Muscle of arm (tissue), 12 donors: ENCODE measurements around the gene GATAD2B. TPM values are rescaled to one million over a fixed set of nuclear protein-coding genes. Genes with fewer than 3 reads are reported as not detected.
"Not testable (repeated sequence)": the region's sequence is repeated elsewhere in the genome, so short reads cannot be mapped to it uniquely, and the experiment has no call there.

ENCODE experiments used
- DNase-seq: peaks from one replicate; pipeline ENCODE4 v3.0.0-alpha.2; 2013
- polyA plus RNA-seq, 12 donors: library from polyadenylated mRNA; unstranded; fragments of 120-200 nt; gene quantifications; one replicate each; pipeline ENCODE4 v1.2.1, GENCODE V29; 2013; ENCODE audit not compliant: insufficient read length in 12 of 12

Gene GATAD2B
- polyA plus RNA-seq, 12 donors = 14.4 to 39.5 (median 18.5) TPM; not detected in 1

GRCh38 chr1:153895866-153896265 is 26.9 kb downstream of the GATAD2B start:
- DNase-seq = not testable (repeated sequence)

DNA sequence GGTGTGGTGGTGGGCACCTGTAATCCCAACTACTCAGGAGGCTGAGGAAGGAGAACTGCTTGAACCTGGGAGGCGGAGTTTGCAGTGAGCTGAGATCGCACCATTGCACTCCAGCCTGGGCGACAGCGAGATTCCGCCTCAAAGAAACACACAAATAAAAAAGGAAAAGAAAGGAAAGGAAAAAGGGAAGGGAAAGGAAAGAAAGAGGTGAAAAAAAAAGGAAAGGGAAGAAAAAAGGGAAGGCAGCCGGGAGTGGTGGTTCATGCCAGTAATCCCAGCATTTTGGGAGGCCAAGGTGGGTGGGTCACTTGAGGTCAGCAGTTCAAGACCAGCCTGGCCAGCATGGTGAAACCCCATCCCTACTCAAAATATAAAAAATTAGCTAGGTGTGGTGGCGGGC is 31.7 kb downstream of the GATAD2B start:
- not testable (repeated sequence) for DNase-seq

GRCh38 chr1:153888533-153888932 is 34.2 kb downstream of the GATAD2B start:
- DNase-seq = no peak

DNA sequence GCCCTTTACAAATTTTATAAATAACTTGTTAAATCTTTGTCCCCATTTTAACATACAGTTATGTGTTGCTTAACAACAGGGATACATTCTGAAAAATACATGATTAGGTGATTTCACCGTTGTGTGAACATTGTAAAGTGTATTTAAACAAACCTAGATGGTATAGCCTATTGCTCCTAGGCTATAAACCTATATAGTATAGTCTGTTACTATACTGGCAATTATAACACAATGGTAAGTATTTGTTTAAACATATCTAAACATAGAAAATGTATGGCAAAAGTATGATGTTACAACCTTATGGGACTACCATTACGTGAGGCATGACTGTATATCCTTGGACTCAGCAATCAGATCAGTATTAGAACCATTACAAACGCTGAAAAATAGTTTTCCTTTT is 36.6 kb downstream of the GATAD2B start:
- DNase-seq = no peak

DNA sequence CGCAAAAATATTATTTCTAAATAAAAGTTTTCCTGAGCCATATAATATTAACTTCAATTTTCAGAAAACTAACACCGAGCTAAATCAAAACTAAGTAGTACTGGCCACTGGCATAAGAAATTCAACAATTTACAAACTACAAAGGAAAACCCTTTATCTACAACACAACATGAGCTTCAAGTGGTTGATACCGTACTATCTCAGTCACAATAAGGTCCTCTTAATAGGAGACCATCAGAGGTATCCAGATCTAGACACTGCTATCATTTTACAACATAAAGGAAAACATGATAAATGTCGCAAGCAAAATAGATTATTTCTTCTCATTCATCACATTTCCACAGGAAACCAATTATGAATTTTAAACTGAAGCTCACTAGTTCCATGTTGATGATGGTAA is 39.5 kb downstream of the GATAD2B start:
- DNase-seq = no peak

GRCh38 chr1:153882296-153882912 is 40.4 kb downstream of the GATAD2B start:
- no peak for DNase-seq

- peak; percentile 61 for DNase-seq
These were observed 41.0 kb downstream of the GATAD2B start for GRCh38 chr1:153881751-153882150.

DNA sequence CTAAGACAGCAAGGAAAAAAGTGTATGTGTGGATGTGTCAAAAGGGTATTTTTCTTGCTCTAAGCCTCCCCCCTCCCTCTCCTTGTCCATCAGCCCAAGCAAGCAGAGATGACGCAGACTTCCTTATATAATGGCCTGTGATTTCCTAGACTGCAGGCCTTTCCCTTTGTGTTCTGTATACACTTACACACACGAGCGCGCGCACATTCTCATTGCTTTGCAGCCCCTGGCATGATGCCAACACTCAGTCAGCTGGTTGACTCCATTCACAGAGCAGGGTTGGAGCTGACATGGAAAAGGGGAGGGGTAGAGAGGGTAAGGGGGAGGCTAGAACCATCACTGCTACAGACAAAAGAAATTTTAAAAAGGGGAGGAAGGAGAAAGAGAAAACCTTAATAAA is 41.8 kb downstream of the GATAD2B start:
- DNase-seq = peak; percentile 95

DNA sequence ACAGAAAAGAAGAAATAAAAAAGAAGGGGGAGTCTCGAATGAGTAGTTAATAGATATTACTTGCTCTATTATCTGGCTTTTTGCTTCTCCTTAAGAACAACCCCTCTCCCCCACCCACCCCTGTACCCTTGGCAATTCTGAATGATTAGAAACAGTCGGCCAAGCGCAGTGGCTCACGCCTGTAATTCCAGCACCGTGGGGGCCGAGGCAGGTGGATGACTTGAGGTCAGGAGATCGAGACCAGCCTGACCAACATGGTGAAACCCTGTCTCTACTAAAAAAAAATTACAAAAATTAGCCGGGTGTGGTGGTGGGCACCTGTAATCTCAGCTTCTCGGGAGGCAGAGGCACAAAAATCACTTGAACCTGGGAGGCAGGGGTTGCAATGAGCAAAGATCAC is 42.7 kb downstream of the GATAD2B start:
- DNase-seq = no peak

DNA sequence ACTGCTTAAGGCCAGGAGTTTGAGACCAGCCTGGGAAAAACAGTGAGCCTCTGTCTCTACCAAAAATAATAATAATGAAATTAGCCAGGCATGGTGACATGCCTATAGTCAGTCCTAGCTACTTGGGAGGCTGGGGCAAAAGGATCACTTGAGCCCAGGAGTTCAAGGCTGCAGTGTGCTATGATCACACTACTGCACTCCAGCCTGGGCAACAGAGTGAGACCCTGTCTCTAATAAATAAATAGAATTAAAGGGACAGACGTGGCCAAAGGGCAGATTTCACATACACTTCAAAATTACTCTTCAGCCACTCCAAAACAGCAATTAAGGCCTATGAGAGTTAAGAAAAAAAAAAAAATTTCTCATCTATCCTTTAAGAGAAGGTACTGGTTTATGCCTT is 45.7 kb downstream of the GATAD2B start:
- DNase-seq = no peak

GRCh38 chr1:153872934-153873333 is 49.8 kb downstream of the GATAD2B start:
- no peak for DNase-seq

DNA sequence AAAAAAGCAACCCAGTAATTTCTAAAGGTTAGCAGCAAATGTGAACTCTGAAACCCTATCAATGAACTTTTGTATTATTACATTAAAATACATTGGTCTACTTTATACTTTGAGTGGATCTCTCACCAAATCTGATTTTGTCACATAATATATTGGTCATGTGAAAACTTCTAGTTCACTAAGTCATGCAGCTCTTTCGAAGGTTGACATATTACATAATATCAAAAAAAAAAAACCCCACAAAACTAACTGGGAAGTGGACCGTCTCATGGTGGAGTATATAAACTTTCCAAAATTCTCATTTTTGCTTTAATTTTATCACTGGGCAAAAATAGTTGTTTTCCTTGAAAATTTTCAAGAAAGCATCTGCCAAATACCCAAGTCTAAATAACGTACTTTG is 50.4 kb downstream of the GATAD2B start:
- DNase-seq = no peak

DNA sequence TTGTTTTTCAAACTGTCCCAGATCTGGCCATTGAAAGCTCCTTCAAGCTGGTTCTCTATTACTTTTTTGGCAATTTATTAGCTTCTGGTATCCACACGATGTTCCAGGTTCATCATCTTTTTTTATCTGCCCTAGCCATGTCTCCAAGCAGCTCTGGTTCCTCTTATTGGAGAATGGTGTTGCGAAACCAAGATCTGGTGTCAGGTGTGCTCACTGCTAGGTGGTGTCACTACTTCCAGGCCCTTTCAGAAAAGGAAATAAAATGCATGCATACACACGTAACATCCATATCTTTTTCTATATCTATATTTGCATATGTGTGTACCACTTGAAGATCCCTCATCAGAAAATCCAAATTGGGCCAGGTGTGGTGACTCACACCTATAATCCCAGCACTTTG is 53.3 kb downstream of the GATAD2B start:
- no peak for DNase-seq

DNA sequence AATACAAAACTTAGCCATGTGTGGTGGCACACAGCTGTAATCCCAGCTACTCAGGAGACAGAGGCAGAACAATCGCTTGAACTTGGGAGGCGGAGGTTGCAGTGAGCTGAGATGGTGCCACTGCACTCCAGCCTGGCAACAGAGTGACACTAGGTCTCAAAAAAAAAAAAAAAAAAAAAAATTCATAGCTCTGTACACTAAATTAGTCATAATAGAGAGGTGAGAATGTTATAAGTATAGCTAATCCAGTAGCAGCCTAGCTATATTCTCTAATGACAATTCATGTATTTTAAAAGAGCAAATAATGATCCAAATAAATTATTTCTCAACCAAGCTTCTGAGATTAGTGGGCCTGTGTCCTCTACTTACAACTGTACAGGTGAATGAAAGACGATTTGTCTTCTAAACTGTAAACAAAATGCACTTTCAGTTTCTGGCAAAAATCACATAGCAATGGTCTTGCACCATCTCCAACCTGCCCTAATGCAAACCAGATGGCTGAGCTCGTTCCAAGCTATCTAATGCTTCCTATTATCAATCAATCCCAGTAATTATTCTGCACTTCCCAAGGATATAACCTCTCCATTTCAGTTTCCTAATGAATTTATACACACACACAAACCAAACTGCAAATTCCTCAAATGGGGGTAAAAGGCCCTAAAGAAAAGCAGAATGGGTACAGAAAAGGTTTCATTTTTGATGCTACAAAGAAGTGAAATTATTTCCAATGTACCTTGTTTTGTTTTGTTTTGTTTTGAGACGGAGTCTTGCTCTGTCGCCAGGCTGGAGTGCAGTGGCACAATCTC is 56.5 kb downstream of the GATAD2B start:
- DNase-seq = peak; percentile 25

- no peak for DNase-seq
These were observed 62.5 kb downstream of the GATAD2B start for GRCh38 chr1:153860285-153860684.

GRCh38 chr1:153857505-153857904 is 65.3 kb downstream of the GATAD2B start:
- no peak for DNase-seq

GRCh38 chr1:153856763-153857162 is 66.0 kb downstream of the GATAD2B start:
- DNase-seq = no peak

GRCh38 chr1:153852170-153852569 is 70.6 kb downstream of the GATAD2B start:
- no peak for DNase-seq

DNA sequence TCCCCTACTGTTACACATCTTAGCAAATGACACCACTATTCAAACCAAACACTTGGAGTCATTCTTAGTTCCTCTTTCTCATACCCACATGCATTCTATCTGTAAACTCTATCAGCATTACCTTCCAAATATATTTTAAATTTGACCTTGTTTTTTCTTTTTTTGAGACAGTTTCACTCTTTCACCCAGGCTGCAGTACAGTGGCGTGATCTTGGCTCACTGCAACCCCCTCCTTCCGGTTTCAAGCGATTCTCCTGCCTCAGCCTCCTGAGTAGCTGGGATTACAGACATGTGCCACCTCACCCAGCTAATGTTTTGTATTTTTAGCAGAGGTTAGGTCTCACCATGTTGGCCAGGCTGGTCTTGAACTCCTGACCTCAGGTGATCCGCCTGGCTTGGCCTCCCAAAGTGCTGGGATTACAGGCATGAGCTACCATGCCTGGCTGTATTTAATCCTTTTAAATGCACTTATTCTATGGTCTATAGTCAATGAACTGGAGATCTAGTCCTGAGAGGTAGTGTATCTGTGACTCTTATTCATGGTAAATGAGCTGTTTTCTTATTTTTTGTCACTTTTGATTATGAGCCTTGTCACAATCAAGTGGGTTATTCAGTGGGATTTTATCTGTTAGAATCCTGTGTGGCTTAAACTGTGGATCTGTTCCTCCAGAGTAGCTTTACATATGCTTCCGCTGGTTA is 73.1 kb downstream of the GATAD2B start:
- DNase-seq = no peak

DNA sequence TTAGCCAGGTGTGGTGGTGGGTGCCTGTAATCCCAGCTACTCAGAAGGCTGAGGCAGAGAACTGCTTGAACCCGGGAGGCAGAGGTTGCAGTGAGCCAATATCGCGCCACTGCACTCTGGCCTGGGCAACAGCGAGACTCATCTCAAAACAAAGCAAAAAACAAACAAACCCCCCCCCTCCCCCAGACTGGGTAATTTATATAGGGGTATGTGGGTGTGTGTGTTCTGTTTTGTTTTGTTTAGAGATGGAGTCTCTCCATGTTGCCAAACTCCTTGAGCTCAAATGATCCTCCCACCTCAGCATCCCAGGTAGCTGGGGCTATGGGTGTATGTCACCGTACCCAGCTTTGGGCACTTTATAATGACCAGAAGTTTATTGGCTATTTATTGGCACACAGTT is 74.0 kb downstream of the GATAD2B start:
- DNase-seq = no peak

DNA sequence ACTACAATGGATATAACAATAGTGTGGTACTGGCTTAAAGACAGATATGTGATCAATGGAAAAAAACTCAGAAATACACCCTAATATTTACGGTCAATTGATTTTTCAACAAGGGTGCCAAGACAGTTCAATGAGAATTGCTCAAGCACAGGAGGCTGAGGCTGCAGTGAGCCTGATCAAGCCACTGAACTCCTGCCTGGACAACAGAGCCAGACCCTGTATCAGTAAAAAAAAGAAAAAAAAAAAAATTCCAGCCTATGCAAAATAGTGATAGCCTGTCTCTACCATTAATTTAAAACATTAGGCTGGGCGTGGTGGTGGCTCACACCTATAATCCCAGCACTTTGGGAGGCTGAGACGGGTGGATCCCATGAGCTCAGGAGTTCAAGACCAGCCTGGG is 77.6 kb downstream of the GATAD2B start:
- no peak for DNase-seq

GRCh38 chr1:153844349-153844748 is 78.4 kb downstream of the GATAD2B start:
- not testable (repeated sequence) for DNase-seq

- DNase-seq = no peak
These were observed 80.7 kb downstream of the GATAD2B start for GRCh38 chr1:153842006-153842471.
